ENCODE measurements around the gene OR5H6. TPM values are rescaled to one million over a fixed set of nuclear protein-coding genes. Genes with fewer than 3 reads are reported as not detected.

OR5H6 gene
- total RNA-seq, 2 experiments from 2014 or later, result not detected

DNA sequence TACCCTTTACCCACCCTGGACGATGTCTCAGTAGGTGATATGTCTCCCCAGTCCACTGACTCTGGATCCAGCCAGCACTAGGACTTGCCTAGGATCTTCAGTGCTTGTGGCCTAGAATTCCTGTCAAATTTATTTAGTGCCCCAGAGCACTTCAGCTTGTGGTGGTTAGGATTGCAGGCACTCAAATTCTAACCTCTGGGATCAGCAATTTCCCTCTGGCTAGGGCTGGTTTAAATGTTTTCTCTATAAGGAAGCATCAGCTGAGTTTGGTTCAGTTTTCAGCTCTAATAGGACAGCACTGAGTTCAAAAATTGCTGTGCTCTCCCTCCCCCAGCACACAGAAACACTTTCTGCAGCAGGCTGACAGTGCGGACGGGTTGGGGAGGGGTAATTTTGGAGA lies 8.1 kb downstream of the OR5H6 start:
- TF ChIP-seq, protein P1, sequence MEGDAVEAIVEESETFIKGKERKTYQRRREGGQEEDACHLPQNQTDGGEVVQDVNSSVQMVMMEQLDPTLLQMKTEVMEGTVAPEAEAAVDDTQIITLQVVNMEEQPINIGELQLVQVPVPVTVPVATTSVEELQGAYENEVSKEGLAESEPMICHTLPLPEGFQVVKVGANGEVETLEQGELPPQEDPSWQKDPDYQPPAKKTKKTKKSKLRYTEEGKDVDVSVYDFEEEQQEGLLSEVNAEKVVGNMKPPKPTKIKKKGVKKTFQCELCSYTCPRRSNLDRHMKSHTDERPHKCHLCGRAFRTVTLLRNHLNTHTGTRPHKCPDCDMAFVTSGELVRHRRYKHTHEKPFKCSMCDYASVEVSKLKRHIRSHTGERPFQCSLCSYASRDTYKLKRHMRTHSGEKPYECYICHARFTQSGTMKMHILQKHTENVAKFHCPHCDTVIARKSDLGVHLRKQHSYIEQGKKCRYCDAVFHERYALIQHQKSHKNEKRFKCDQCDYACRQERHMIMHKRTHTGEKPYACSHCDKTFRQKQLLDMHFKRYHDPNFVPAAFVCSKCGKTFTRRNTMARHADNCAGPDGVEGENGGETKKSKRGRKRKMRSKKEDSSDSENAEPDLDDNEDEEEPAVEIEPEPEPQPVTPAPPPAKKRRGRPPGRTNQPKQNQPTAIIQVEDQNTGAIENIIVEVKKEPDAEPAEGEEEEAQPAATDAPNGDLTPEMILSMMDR (conservative IDR thresholded peaks at IDR 0.05; ENCODE audit: low read length), result no peak
- no peak for TF ChIP-seq EZH2phosphoT487 (IDR thresholded peaks at IDR 0.05; ENCODE audit: borderline replicate concordance, low read depth, low read length)
- Histone ChIP-seq H3K36me3 (ENCODE audit: insufficient read depth, low read length) (no peaks in the 10 kb centered on the region), H2AFZ (ENCODE audit: low read length) (no peak overlapping the region), H3K9me3 (ENCODE audit: low read length) (no peaks in the 10 kb centered on the region), H3K4me1 (ENCODE audit: insufficient read depth, low read length, poor library complexity, severe bottlenecking) (no peaks in the 10 kb centered on the region), H3K9me2 (ENCODE audit: insufficient read depth, low read length) (no peaks in the 10 kb centered on the region), H3K27ac (ENCODE audit: low read depth, low read length, poor library complexity, severe bottlenecking) (no peak overlapping the region), H4K20me1 (ENCODE audit: insufficient read depth, low read length) (no peaks in the 10 kb centered on the region), H3K4me2 (ENCODE audit: low read length) (no peak overlapping the region), H3K4me3 (ENCODE audit: low read depth, low read length, poor library complexity, severe bottlenecking) (no peak overlapping the region), H3K79me2 (ENCODE audit: insufficient read depth, low read depth, low read length) (no peaks in the 10 kb centered on the region)
- CTCF ChIA-PET (ENCODE audit: unreplicated experiment), result no interaction called here
- no TSS peak for BruUV-seq (replicated peaks)
- intact Hi-C loops (cut with micrococcal nuclease; ENCODE audit: unreplicated experiment), result no loop called here
- POLR2A ChIA-PET, result interaction anchor here (0.6 kb wide), 1 partner anchor 1516 kb away, joined by 5 read pairs; no protein-coding TSS in a partner anchor
- DNase-seq (ENCODE audit: low spot score), result no peak

DNA sequence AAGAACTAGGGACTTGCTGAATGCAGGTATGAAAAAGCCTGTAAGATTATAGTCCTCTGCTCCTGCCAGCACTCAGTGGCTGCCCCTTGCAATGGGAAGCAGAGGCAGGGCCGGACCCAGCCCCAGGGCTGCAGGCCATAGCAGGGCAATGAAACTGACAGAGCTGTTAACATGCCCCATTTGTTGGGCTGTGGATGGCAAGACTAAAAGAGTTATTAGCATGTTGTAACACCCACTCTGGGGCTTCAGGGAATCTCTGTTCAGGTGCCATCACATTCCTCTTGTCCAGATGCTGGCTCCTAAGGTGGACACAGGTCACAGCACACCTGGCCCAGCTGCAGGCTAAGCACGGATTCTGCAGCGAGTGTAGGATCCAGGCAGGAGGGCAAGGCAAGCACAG lies 10.9 kb downstream of the OR5H6 start:
- no peaks in the 10 kb centered on the region for H3K79me2 ChIP-seq (ENCODE audit: insufficient read depth, low read depth, low read length)
- H2AFZ ChIP-seq (ENCODE audit: low read length), result no peak overlapping the region
- H3K4me2 ChIP-seq (ENCODE audit: low read length), result no peak overlapping the region
- BruUV-seq (replicated peaks), result no TSS peak
- no peak overlapping the region for H3K27ac ChIP-seq (ENCODE audit: low read depth, low read length, poor library complexity, severe bottlenecking)
- H4K20me1 ChIP-seq (ENCODE audit: insufficient read depth, low read length), result no peaks in the 10 kb centered on the region
- H3K9me2 ChIP-seq (ENCODE audit: insufficient read depth, low read length), result 0 out of 2 replicates have a peak, but pooled peaks cover 4% of the 10 kb centered on the region
- no peaks in the 10 kb centered on the region for H3K9me3 ChIP-seq (ENCODE audit: low read length)
- H3K4me3 ChIP-seq (ENCODE audit: low read depth, low read length, poor library complexity, severe bottlenecking), result no peak overlapping the region
- no peaks in the 10 kb centered on the region for H3K36me3 ChIP-seq (ENCODE audit: insufficient read depth, low read length)
- ChIA-PET CTCF (ENCODE audit: unreplicated experiment) (no interaction called here), POLR2A (no interaction called here)
- no peak for TF ChIP-seq EZH2phosphoT487 (IDR thresholded peaks at IDR 0.05; ENCODE audit: borderline replicate concordance, low read depth, low read length)
- TF ChIP-seq, protein P1 (conservative IDR thresholded peaks at IDR 0.05; ENCODE audit: low read length), result no peak
- DNase-seq (ENCODE audit: low spot score), result no peak
- intact Hi-C loops (cut with micrococcal nuclease; ENCODE audit: unreplicated experiment), result no loop called here
- H3K4me1 ChIP-seq (ENCODE audit: insufficient read depth, low read length, poor library complexity, severe bottlenecking), result no peaks in the 10 kb centered on the region

GRCh38 chr3:98282205-98282604 lies 18.2 kb downstream of the OR5H6 start, which contains the start of gene OR5H2:
TSS of gene OR5H2 (plus strand) at chr3:98282505. CDS start at chr3:98282903, 398 bp downstream.
- no peak within 1 kb of the TSS for H2AFZ ChIP-seq (ENCODE audit: low read length)
- TF ChIP-seq, protein P1 (conservative IDR thresholded peaks at IDR 0.05; ENCODE audit: low read length), result no peak
- no peak for TF ChIP-seq EZH2phosphoT487 (IDR thresholded peaks at IDR 0.05; ENCODE audit: borderline replicate concordance, low read depth, low read length)
- no peak for DNase-seq (ENCODE audit: low spot score)
- H3K36me3 ChIP-seq (ENCODE audit: insufficient read depth, low read length), result no peaks in the 10 kb centered on the region
- 0 out of 2 replicates have a peak, but pooled peaks cover 4% of the 10 kb centered on the region for H3K9me2 ChIP-seq (ENCODE audit: insufficient read depth, low read length)
- BruUV-seq (replicated peaks), result no TSS peak
- H4K20me1 ChIP-seq (ENCODE audit: insufficient read depth, low read length), result no peaks in the 10 kb centered on the region
- H3K79me2 ChIP-seq (ENCODE audit: insufficient read depth, low read depth, low read length), result no peaks in the 10 kb centered on the region
- H3K4me1 ChIP-seq (ENCODE audit: insufficient read depth, low read length, poor library complexity, severe bottlenecking), result no peaks in the 10 kb centered on the region
- no peak within 1 kb of the TSS for H3K27ac ChIP-seq (ENCODE audit: low read depth, low read length, poor library complexity, severe bottlenecking)
- H3K4me3 ChIP-seq (ENCODE audit: low read depth, low read length, poor library complexity, severe bottlenecking), result no peak within 1 kb of the TSS
- H3K4me2 ChIP-seq (ENCODE audit: low read length), result no peak within 1 kb of the TSS
- CTCF ChIA-PET (ENCODE audit: unreplicated experiment), result no interaction called here
- H3K9me3 ChIP-seq (ENCODE audit: low read length), result no peaks in the 10 kb centered on the region
- intact Hi-C loops (cut with micrococcal nuclease; ENCODE audit: unreplicated experiment), result no loop called here
- POLR2A ChIA-PET, result no interaction called here
